Measurements from ENCODE around the gene AACS.
"Not testable (repeated sequence)": the region's sequence is repeated elsewhere in the genome, so short reads cannot be mapped to it uniquely, and the experiment has no call there.

Gene AACS

GRCh38 chr12:125061229-125061628 is 4.0 kb upstream of the AACS start:
- DNase-seq: no peak

- DNase-seq: not testable (repeated sequence)
Measured at GRCh38 chr12:125063522-125063921, 1.7 kb upstream of the AACS start.

GRCh38 chr12:125064492-125064891 is 743 bp upstream of the AACS start:
- no peak for DNase-seq

GRCh38 chr12:125065919-125066570 is 810 bp downstream of the AACS start:
- DNase-seq: no peak

- DNase-seq: no peak
Measured at GRCh38 chr12:125068391-125068790, 3.2 kb downstream of the AACS start.

GRCh38 chr12:125069616-125070015 is 4.4 kb downstream of the AACS start:
- DNase-seq: no peak

GRCh38 chr12:125070112-125070511 is 4.9 kb downstream of the AACS start:
- no peak for DNase-seq

GRCh38 chr12:125070661-125071390 is 5.6 kb downstream of the AACS start:
- DNase-seq: no peak

GRCh38 chr12:125071456-125071855 is 6.2 kb downstream of the AACS start:
- DNase-seq: no peak

GRCh38 chr12:125072496-125072895 is 7.3 kb downstream of the AACS start:
- DNase-seq: no peak

- not testable (repeated sequence) for DNase-seq
Measured at GRCh38 chr12:125074294-125074693, 9.1 kb downstream of the AACS start.

- no peak for DNase-seq
Measured at GRCh38 chr12:125076103-125076502, 10.9 kb downstream of the AACS start.

GRCh38 chr12:125079084-125079483 is 13.8 kb downstream of the AACS start:
- no peak for DNase-seq

- DNase-seq: no peak
Measured at GRCh38 chr12:125079648-125080645, 14.7 kb downstream of the AACS start.

- DNase-seq: no peak
Measured at GRCh38 chr12:125081427-125081826, 16.2 kb downstream of the AACS start.

GRCh38 chr12:125083072-125083471 is 17.8 kb downstream of the AACS start:
- DNase-seq: no peak

- not testable (repeated sequence) for DNase-seq
Measured at GRCh38 chr12:125088199-125088598, 23.0 kb downstream of the AACS start.

- DNase-seq: no peak
Measured at GRCh38 chr12:125089083-125089482, 23.8 kb downstream of the AACS start.

- no peak for DNase-seq
Measured at GRCh38 chr12:125089626-125090025, 24.4 kb downstream of the AACS start.

GRCh38 chr12:125090437-125090836 is 25.2 kb downstream of the AACS start:
- DNase-seq: no peak

- no peak for DNase-seq
Measured at GRCh38 chr12:125091401-125091800, 26.2 kb downstream of the AACS start.

GRCh38 chr12:125092108-125092871 is 27.1 kb downstream of the AACS start:
- no peak for DNase-seq

Measured in activated CD4-positive, CD25-positive, alpha-beta regulatory T cell (primary cell).